Prostate gland (tissue), 2 donors: ENCODE measurements around the gene CHMP5. TPM values are rescaled to one million over a fixed set of nuclear protein-coding genes. Genes with fewer than 3 reads are reported as not detected.

ENCODE experiments used
- total RNA-seq, 2 donors: library from RNA; depleted of rRNA; stranded (reverse); fragments of >200 nt; gene quantifications; one replicate each; pipeline ENCODE4 v1.1.0, GENCODE V29; 2016

CHMP5 gene
- total RNA-seq, 2 donors from 2014 or later = 48.8 to 84.2 TPM

Other genes with a start within 250 kb of the CHMP5 start
- 100 to 1,000 TPM in 1 of 2 donors, 10 to 100 TPM in 1; 99.4 to 116 TPM for gene DNAJA1, start 239.8 kb upstream of the CHMP5 start, total RNA-seq
- 10 to 100 TPM; 18.4 to 19.1 TPM for gene SMU1, start 188.4 kb upstream of the CHMP5 start, total RNA-seq
- gene B4GALT1, start 97.7 kb upstream of the CHMP5 start, total RNA-seq = 100 to 1,000 TPM; 153 to 185 TPM
- not detected for gene SPINK4, start 24.9 kb upstream of the CHMP5 start, total RNA-seq
- 100 to 1,000 TPM in 1 of 2 donors, 10 to 100 TPM in 1; 94.9 to 112 TPM for gene BAG1, start 341 bp upstream of the CHMP5 start, total RNA-seq
- 10 to 100 TPM; 30.8 to 39.5 TPM for gene NFX1, start 25.5 kb downstream of the CHMP5 start, total RNA-seq
- 1 to 10 TPM in 1 of 2 donors, not detected in 1; 6.4 TPM for gene AQP7, start 137.5 kb downstream of the CHMP5 start, total RNA-seq
- gene AQP3, start 182.5 kb downstream of the CHMP5 start, total RNA-seq = 100 to 1,000 TPM; 200 to 327 TPM
- gene NOL6, start 208.9 kb downstream of the CHMP5 start, total RNA-seq = 10 to 100 TPM; 28.6 to 30.9 TPM